Right lobe of liver (tissue), 4 donors: Measurements from ENCODE around the gene TSHZ1.

Experiments used
- CTCF ChIP-seq, 4 donors: fragments of 200-600 bp in 3 of 4; fragments of 450-650 bp in 1 of 4; IDR thresholded peaks; one replicate each; pipeline versions ENCODE4 v1.5.1 to v1.8.0; 2016 to 2022; ENCODE audit warnings: antibody characterized with exemption in 4 of 4, mild to moderate bottlenecking in 2 of 4
- POLR2A ChIP-seq: fragments of 450-650 bp; IDR thresholded peaks from one replicate; pipeline ENCODE4 v1.6.1; 2017; ENCODE audit warnings: antibody characterized with exemption, mild to moderate bottlenecking
- donor health status: DM: no; HTN: no; CAD: no.
- donor health status: DM: no; HTN: no; CAD: no.
- donor health status: DM: no; HTN: yes; CAD: no.

GRCh38 chr18:75169411-75169810 is 41.2 kb upstream of the TSHZ1 start:
- TF ChIP-seq POLR2A, result no peak
- no peak for TF ChIP-seq CTCF (IDR thresholded peaks at IDR 0.05)
